Ureter (tissue), 1 donor: ENCODE measurements around the gene DNAH1. TPM values are rescaled to one million over a fixed set of nuclear protein-coding genes. Genes with fewer than 3 reads are reported as not detected.

Experiments used
- DNase-seq: peaks from one replicate; pipeline ENCODE4 v3.0.0-alpha.2; 2020; ENCODE audit warnings: low spot score
- total RNA-seq: library from RNA; stranded (reverse); gene quantifications from one replicate; pipeline ENCODE4 v1.2.4, GENCODE V29; 2023
- donor health status: DM: yes; HTN: yes; CAD: no.

Gene DNAH1
- total RNA-seq, 1 donor from 2014 or later = 16.6 TPM

GRCh38 chr3:52290596-52291507 lies 25.3 kb upstream of the DNAH1 start:
- no peak for DNase-seq

GRCh38 chr3:52291508-52292181 lies 24.5 kb upstream of the DNAH1 start:
- DNase-seq = no peak

- DNase-seq = no peak
These were observed 23.7 kb upstream of the DNAH1 start for GRCh38 chr3:52292247-52293065.

GRCh38 chr3:52293491-52294319 lies 22.4 kb upstream of the DNAH1 start:
- DNase-seq = no peak

- DNase-seq = no peak
These were observed 21.6 kb upstream of the DNAH1 start for GRCh38 chr3:52294320-52295150.

- no peak for DNase-seq
These were observed 20.4 kb upstream of the DNAH1 start for GRCh38 chr3:52295671-52296208.

GRCh38 chr3:52297242-52298148 lies 18.6 kb upstream of the DNAH1 start:
- DNase-seq = no peak

GRCh38 chr3:52298149-52299098 lies 17.7 kb upstream of the DNAH1 start:
- no peak for DNase-seq

GRCh38 chr3:52299247-52299878 lies 16.8 kb upstream of the DNAH1 start:
- no peak for DNase-seq

- no peak for DNase-seq
These were observed 16.1 kb upstream of the DNAH1 start for GRCh38 chr3:52299879-52300611.

- DNase-seq = no peak
These were observed 13.5 kb upstream of the DNAH1 start for GRCh38 chr3:52302426-52303145.

GRCh38 chr3:52303811-52304210 lies 12.3 kb upstream of the DNAH1 start:
- no peak for DNase-seq

GRCh38 chr3:52305926-52306325 lies 10.2 kb upstream of the DNAH1 start:
- no peak for DNase-seq

GRCh38 chr3:52306978-52307377 lies 9.1 kb upstream of the DNAH1 start:
- DNase-seq = no peak

- no peak for DNase-seq
These were observed 7.8 kb upstream of the DNAH1 start for GRCh38 chr3:52308308-52308707.
